ENCODE data around the gene PTK6. TPM values are rescaled to one million over a fixed set of nuclear protein-coding genes. Genes with fewer than 3 reads are reported as not detected.
A peak's percentile ranks its signal among the peaks of the same experiment; 100 is the strongest.

Gene PTK6
- total and polyA plus RNA-seq, 2 donors, result 2.8 to 3.4 TPM

GRCh38 chr20:63529180-63529860 is 7.9 kb downstream of the PTK6 start:
- 82% methylated on average over 27 of the region's 27 CpGs for WGBS
- Histone ChIP-seq H3K27ac (ENCODE audit: low read depth) (no peak overlapping the region), H3K4me1 (ENCODE audit: insufficient read depth) (no peaks in the 10 kb centered on the region), H3K4me3 (ENCODE audit: low read depth, low read length) (no peak overlapping the region), H3K36me3 (ENCODE audit: insufficient read depth) (no peaks in the 10 kb centered on the region)
- DNase-seq (ENCODE audit: extremely low spot score), result no peak

GRCh38 chr20:63527184-63527583 is 10.0 kb downstream of the PTK6 start:
- WGBS, result 88% methylated on average over 9 of the region's 9 CpGs
- no peak overlapping the region for H3K27ac ChIP-seq (ENCODE audit: low read depth)
- H3K4me1 ChIP-seq (ENCODE audit: insufficient read depth), result no peaks in the 10 kb centered on the region
- no peak for DNase-seq (ENCODE audit: extremely low spot score)
- no peak overlapping the region for H3K4me3 ChIP-seq (ENCODE audit: low read depth, low read length)
- H3K36me3 ChIP-seq (ENCODE audit: insufficient read depth), result no peaks in the 10 kb centered on the region

- Histone ChIP-seq H3K36me3 (ENCODE audit: insufficient read depth) (no peaks in the 10 kb centered on the region), H3K27ac (ENCODE audit: low read depth) (no peak overlapping the region), H3K4me3 (ENCODE audit: low read depth, low read length) (no peak overlapping the region), H3K4me1 (ENCODE audit: insufficient read depth) (peaks cover 1% of the 10 kb centered on the region)
- 15% methylated on average over 2 of the region's 2 CpGs for WGBS
- DNase-seq (ENCODE audit: extremely low spot score), result no peak
Measured at GRCh38 chr20:63525971-63526370, 11.2 kb downstream of the PTK6 start.

DNA sequence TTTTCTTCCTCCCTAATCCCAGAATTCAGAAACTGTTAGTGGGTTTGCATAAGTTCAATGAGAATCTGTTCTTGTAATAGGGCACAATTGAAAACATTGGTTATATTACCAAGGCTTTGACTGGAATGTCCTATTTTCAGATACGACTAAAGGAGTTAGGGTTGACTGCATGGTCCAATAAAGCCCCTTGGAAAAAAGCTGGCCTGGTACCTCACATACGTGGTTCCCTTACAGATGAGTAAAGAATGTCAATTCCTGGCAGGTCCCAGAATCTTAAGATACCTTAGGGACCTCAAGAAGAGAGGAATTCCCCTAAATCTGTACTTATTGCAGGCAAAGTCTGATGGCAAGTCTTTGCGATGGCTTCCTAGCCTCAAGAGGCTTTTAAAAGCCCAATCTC is 12.0 kb downstream of the PTK6 start:
- Histone ChIP-seq H3K27ac (ENCODE audit: low read depth) (no peak overlapping the region), H3K36me3 (ENCODE audit: insufficient read depth) (no peaks in the 10 kb centered on the region), H3K4me1 (ENCODE audit: insufficient read depth) (peaks cover 1% of the 10 kb centered on the region), H3K4me3 (ENCODE audit: low read depth, low read length) (no peak overlapping the region)
- 50% methylated on average over 3 of the region's 3 CpGs for WGBS
- DNase-seq (ENCODE audit: extremely low spot score), result no peak

GRCh38 chr20:63522981-63523611 is 14.1 kb downstream of the PTK6 start:
- no peak for DNase-seq (ENCODE audit: extremely low spot score)

DNA sequence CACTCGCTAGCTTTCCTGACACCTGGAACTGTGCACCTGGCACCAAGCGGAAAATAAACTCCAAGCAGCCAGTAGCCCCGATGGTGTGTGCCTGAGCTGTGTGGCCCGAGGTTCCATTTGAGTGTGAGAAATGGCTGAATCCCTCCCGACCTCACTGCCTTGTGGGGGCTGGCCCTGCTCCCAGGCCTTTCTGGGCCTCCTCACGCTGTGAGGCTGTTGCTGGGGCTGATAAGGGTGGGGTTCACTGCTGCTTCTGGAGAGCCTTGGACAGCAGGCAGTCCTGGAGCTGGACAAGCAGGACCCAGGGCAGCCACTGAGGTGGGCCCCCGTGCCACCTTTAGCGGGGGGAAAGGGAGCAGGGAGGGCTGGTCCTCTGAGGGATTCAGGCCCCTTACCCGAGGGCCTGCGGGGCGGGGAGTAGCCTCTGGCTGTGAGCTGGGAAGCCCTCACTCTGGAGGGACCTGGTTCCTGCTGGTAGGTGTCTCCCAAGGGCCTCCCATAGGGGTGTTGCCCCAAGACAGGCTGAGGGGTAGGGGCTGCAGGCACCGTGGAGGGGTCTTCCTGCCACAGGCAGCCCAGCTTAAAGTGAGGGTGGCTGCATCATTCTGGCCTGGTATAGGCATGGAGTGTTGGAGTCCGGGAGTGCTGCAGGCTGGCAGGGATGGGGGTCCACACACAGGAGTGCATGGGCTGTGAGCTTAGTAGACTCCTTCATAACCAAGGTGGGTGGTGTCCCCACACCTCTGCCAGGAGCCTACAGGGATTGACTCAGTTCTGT is 14.9 kb downstream of the PTK6 start:
- Histone ChIP-seq H3K36me3 (ENCODE audit: insufficient read depth) (no peaks in the 10 kb centered on the region), H3K27ac (ENCODE audit: low read depth) (no peak overlapping the region), H3K4me1 (ENCODE audit: insufficient read depth) (peaks cover 1% of the 10 kb centered on the region), H3K4me3 (ENCODE audit: low read depth, low read length) (peak overlapping the region; percentile 90)
- DNase-seq (ENCODE audit: extremely low spot score), result no peak
- 59% methylated on average over 13 of the region's 13 CpGs for WGBS

More at GRCh38 chr20:63522981-63523611, 14.1 kb downstream of the PTK6 start:
- 93% methylated on average over 11 of the region's 11 CpGs for WGBS
- no peak overlapping the region for H3K4me3 ChIP-seq (ENCODE audit: low read depth, low read length)
- no peaks in the 10 kb centered on the region for H3K36me3 ChIP-seq (ENCODE audit: insufficient read depth)
- peaks cover 1% of the 10 kb centered on the region for H3K4me1 ChIP-seq (ENCODE audit: insufficient read depth)
- H3K27ac ChIP-seq (ENCODE audit: low read depth), result no peak overlapping the region

GRCh38 chr20:63521602-63522001 is 15.6 kb downstream of the PTK6 start:
- Histone ChIP-seq H3K4me1 (ENCODE audit: insufficient read depth) (peaks cover 1% of the 10 kb centered on the region), H3K27ac (ENCODE audit: low read depth) (peak overlapping the region; percentile 35), H3K4me3 (ENCODE audit: low read depth, low read length) (peak overlapping the region; percentile 90), H3K36me3 (ENCODE audit: insufficient read depth) (no peaks in the 10 kb centered on the region)
- DNase-seq (ENCODE audit: extremely low spot score), result no peak
- 20% methylated on average over 23 of the region's 23 CpGs for WGBS

DNA sequence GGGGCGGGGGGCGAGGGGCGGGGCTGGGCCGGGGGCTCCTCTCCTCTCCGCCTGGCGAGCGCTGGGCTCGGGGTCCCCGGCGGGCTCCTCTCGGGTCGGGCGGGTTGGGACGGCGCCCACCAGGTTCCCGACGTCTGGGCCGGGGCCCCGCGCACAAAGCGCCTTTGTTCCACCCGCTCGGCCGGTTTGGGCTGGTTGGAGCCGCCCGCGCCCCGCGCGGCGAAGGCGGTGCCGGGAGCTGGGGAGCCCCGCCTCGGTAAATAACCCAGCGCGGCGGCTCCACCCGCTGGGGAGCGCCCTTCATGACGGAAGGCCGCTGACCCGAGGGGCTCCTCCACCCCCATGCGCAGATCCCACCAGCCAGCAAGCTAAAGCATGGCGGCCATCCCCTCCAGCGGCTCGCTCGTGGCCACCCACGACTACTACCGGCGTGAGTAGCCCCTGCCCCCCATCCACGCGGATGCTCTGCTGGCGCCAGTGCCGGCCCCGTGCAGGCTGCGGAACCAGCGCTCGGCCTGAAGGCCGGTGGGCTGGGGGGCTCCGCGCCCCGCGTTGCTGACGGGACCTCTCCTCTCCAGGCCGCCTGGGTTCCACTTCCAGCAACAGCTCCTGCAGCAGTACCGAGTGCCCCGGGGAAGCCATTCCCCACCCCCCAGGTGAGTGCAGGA is 16.1 kb downstream of the PTK6 start:
- peak overlapping the region; percentile 96 for H3K27ac ChIP-seq (ENCODE audit: low read depth)
- WGBS, result under 1% methylated on average over 68 of the region's 68 CpGs
- peak overlapping the region; percentile 90 for H3K4me3 ChIP-seq (ENCODE audit: low read depth, low read length)
- H3K36me3 ChIP-seq (ENCODE audit: insufficient read depth), result no peaks in the 10 kb centered on the region
- DNase-seq (ENCODE audit: extremely low spot score), result no peak
- H3K4me1 ChIP-seq (ENCODE audit: insufficient read depth), result peaks cover 1% of the 10 kb centered on the region

DNA sequence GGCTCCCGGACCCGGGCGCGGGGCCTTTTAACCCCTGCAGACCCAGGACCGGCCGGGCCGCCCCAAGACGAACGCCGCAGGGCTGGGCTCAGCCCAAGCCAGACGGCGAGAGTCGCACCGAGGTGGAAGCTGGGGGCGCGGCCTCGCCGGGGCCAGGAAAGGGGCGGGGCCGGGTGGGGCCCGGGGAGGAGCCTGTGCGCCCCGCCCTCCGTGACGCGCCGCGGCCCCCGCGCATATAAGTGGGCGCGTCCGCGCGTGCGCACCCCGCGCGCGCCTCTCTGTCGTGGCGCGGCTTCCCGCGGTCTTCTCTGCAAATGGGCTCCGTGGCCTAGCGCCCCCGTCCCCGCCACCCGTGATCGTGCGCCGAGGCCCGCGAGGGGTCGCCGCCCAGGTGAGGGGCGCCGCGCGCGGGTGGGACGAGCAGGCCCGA is 16.7 kb downstream of the PTK6 start, which contains the start of gene PPDPF:
PPDPF (plus strand) TSS at position 262 of the 430 bp plus-strand sequence. CDS start 544 bp downstream, outside the sequence.
- Histone ChIP-seq H3K4me3 (ENCODE audit: low read depth, low read length) (peak within 1 kb of the TSS; percentile 90), H3K4me1 (ENCODE audit: insufficient read depth) (peaks cover 1% of the 10 kb centered on the region), H3K27ac (ENCODE audit: low read depth) (peak within 1 kb of the TSS; percentile 96), H3K36me3 (ENCODE audit: insufficient read depth) (no peaks in the 10 kb centered on the region)
- WGBS, result under 1% methylated on average over 64 of the region's 64 CpGs
- DNase-seq (ENCODE audit: extremely low spot score), result peak; percentile 72

GRCh38 chr20:63519668-63520503 is 17.3 kb downstream of the PTK6 start:
- WGBS, result under 1% methylated on average over 72 of the region's 72 CpGs
- Histone ChIP-seq H3K36me3 (ENCODE audit: insufficient read depth) (no peaks in the 10 kb centered on the region), H3K4me1 (ENCODE audit: insufficient read depth) (peaks cover 1% of the 10 kb centered on the region), H3K27ac (ENCODE audit: low read depth) (peak overlapping the region; percentile 84), H3K4me3 (ENCODE audit: low read depth, low read length) (peak overlapping the region; percentile 90)
- no peak for DNase-seq (ENCODE audit: extremely low spot score)

- Histone ChIP-seq H3K4me3 (ENCODE audit: low read depth, low read length) (peak overlapping the region; percentile 90), H3K36me3 (ENCODE audit: insufficient read depth) (no peaks in the 10 kb centered on the region), H3K27ac (ENCODE audit: low read depth) (no peak overlapping the region), H3K4me1 (ENCODE audit: insufficient read depth) (peaks cover 1% of the 10 kb centered on the region)
- DNase-seq (ENCODE audit: extremely low spot score), result no peak
- 74% methylated on average over 32 of the region's 32 CpGs for WGBS
Measured at GRCh38 chr20:63518946-63519667, 18.1 kb downstream of the PTK6 start.

- no peak for DNase-seq (ENCODE audit: extremely low spot score)
Measured at GRCh38 chr20:63518351-63518861, 18.8 kb downstream of the PTK6 start.

More at GRCh38 chr20:63518351-63518861, 18.8 kb downstream of the PTK6 start:
- H3K4me1 ChIP-seq (ENCODE audit: insufficient read depth), result peaks cover 1% of the 10 kb centered on the region
- 83% methylated on average over 20 of the region's 20 CpGs for WGBS
- H3K36me3 ChIP-seq (ENCODE audit: insufficient read depth), result no peaks in the 10 kb centered on the region
- H3K4me3 ChIP-seq (ENCODE audit: low read depth, low read length), result no peak overlapping the region
- H3K27ac ChIP-seq (ENCODE audit: low read depth), result no peak overlapping the region

All from urinary bladder (tissue), 4 donors.